ENCODE results near the gene TMEM132E. TPM values are rescaled to one million over a fixed set of nuclear protein-coding genes. Genes with fewer than 3 reads are reported as not detected.

Gene TMEM132E
- total RNA-seq, 1 experiment from 2014 or later: not detected

DNA sequence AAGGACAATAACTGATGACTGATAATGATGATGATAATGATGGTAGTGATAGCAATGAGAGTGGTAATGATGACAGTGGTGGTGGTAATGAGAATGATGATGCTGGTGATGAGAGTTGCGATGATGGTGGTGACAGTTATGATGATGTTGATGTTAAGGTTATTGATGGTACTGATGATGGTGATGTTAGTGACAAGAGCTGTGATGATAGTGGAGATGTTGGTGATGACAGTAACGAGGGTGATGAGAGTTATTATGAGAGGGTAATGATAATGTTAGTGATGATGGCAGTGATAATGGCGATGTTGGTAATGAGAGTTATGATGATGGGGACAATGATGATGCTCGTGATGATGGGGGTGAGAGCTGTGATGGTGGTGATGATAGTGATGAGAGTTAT lies 13.2 kb upstream of the TMEM132E start:
- H3K27me3 ChIP-seq: peaks cover 8% of the 10 kb centered on the region; the same call in 1 of the 2 replicates

DNA sequence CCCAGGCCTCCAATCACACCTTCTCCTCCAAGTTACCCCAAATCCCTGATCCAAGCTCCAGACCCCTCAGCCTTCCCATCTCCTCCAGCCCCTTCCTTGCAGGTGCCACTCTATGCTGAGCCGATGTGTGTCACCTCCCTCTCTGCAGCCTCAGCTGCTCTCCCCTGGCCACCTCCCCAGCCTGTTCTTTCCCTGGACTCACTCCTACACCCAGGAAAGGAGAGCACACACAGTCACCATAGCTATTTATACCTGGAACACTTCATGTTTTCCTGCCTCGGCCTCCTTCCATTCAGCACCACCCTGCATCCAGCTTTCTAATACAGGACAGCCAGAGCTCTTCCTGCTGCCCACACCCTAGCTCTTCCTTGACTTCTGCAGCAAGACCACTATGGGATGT lies 12.5 kb upstream of the TMEM132E start:
- no peak for DNase-seq
- Histone ChIP-seq H3K27me3 (peaks cover 2% of the 10 kb centered on the region; the same call in 1 of the 2 replicates), H3K9me3 (no peaks in the 10 kb centered on the region), H3K36me3 (no peaks in the 10 kb centered on the region), H3K4me3 (no peak overlapping the region)

More for the DNA sequence above, 13.2 kb upstream of the TMEM132E start:
- Histone ChIP-seq H3K9me3 (no peaks in the 10 kb centered on the region), H3K36me3 (no peaks in the 10 kb centered on the region), H3K4me3 (no peak overlapping the region)
- no peak for DNase-seq

DNA sequence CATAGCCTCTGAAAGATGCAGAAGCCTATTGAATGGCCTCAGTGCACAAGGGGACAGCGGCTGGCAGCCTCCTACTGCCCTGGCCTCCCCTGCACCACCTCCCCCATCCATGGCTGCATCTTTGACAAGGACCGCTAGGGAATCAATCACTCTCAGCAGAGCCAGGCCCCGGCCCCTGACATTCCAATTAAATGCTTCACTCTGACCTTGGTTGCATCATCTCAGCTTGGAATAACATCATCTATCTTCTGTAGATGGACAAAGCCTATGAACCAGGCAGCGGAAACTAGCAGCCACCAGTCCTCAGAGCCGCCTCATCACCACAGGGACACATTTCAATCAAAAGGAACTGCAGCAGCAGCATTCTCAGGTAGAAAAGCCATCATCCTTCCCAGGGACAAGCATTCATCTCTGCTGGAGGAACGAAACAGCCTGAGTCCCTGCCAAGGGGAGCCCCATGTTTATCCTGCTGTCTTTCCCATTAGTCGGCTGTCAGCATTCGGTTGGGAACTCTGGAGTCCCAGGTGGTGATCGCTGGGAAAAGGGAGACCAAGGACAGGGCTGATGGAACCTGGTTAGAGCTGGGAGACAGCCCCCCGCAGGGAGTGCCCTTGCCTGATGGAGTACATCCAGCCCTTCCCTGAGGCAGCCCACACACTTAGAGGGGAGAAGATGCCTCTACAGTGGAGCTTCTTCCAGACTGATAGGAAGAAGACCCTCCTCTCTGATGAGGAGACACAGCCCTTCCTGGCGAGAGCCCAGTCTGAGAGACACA lies 11.5 kb upstream of the TMEM132E start:
- DNase-seq: no peak
- no peaks in the 10 kb centered on the region for H3K9me3 ChIP-seq
- H3K36me3 ChIP-seq: no peaks in the 10 kb centered on the region
- no peaks in the 10 kb centered on the region for H3K27me3 ChIP-seq
- H3K4me3 ChIP-seq: no peak overlapping the region

DNA sequence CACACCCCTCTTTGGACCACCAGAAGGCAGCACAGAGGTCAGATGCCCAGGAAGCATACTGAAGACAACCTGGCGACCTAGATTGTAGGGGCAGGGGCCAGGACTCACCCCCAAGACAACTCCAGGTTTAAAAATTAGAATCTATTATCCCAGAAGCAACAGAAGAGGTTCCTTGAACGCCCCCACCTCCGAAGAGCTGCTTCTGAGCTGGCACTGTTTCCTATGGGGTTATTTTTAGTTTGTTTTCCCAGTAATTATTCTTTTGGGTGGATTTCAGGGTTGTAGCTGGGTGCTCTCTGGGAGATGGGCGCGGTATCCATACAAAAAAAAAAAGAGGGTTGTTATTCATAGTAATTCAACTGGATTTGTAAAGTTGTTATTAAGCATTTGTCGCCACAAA lies 10.4 kb upstream of the TMEM132E start:
- H3K4me3 ChIP-seq: no peak overlapping the region
- no peaks in the 10 kb centered on the region for H3K9me3 ChIP-seq
- H3K36me3 ChIP-seq: no peaks in the 10 kb centered on the region
- no peaks in the 10 kb centered on the region for H3K27me3 ChIP-seq
- DNase-seq: no peak

DNA sequence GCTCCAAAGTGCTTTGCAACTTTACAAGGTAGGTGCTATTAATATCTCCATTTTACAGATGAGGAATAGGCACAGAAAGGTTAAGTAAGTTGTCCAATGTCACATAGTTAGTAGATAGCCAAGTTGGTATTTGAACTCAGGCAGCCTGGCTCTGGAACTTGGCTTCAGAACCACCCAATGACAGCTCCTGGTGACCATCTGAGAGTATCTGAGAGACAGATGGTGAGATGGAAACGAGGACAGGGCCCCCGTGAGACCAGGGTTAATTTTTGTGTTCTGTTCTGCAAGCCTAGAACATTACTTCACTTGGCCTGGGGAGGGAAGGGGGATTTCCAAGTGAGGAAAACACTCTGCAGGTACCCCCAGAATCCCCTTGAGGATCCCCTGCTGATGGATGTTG lies 9.8 kb upstream of the TMEM132E start:
- Histone ChIP-seq H3K9me3 (no peaks in the 10 kb centered on the region), H3K27me3 (no peaks in the 10 kb centered on the region), H3K36me3 (no peaks in the 10 kb centered on the region), H3K4me3 (no peak overlapping the region)
- no peak for DNase-seq

DNA sequence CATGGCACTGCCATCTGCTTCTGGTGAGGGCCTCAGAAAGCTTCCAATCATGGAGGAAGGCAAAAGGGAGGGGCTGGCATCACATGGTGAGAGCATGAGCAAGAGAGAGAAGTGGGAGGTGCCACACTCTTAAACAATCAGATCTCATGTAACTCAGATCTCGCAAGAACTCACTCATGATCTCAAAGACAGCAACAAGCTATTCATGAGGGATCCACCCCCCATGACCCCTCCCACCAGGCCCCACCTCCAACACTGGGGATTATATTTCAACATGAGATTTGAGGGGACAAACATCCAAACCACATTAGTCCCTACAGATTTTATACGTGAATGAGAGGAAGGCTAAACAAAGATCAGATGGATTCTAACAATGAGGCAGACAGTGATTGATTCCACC lies 8.9 kb upstream of the TMEM132E start:
- Histone ChIP-seq H3K4me3 (no peak overlapping the region), H3K27me3 (no peaks in the 10 kb centered on the region), H3K9me3 (no peaks in the 10 kb centered on the region; the same call in 1 of the 2 replicates), H3K36me3 (no peaks in the 10 kb centered on the region)
- no peak for DNase-seq

DNA sequence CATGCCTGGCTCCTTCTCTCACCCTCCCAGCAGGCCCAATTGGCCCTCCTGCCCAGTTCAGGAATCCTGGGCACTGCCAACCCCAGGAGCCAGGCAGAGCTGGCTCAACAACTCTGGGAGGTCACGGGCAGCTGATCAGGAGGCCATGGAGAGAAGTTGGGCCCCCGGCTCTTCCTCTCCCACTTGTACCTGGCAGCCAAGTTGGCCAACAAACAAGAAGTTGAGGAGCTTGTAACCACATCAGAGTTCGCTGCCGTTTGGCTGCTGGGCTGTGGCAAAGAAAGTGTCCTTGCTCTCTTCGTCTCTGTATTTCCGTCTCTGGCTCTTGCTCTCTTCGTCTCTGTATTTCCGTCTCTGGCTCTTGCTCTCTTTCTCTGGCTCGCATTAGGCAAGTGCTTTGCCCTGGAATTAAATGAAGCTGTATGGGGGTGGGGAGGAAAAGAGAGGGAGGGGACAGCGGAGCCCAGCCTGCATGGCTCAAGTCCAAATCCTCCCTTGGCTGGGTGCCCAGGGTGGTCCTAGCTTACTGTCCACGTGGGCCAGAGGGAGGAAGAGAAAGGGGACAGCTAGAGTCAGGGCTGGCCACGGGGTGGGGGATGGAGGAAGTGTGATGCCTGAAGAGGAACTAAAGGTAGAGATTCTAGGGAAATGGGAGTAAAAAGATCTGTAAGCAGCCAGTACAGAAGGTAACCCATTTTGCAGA lies 7.8 kb upstream of the TMEM132E start:
- H3K9me3 ChIP-seq: no peaks in the 10 kb centered on the region; the same call in 1 of the 2 replicates
- DNase-seq: no peak
- H3K36me3 ChIP-seq: no peaks in the 10 kb centered on the region
- no peak overlapping the region for H3K4me3 ChIP-seq
- H3K27me3 ChIP-seq: peaks cover 4% of the 10 kb centered on the region; the same call in 1 of the 2 replicates

DNA sequence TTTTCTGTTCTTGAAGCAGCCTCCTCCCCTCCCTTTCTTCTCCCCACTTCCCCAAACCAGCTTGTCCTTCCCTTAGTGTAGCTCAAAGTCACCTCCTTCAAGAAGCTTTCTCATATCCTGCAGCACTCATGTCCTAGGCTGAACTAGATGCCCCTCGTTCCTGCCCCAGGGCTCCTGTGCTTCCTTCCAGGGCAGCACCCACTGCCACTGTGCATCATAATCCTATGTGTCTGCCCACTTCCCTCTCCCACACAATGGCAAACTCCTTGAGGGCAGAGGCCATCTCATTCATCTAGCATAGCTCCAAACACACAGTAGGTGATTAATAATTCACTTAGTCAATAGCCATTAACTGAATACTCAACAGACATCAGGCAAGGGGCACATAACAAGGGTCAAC lies 6.9 kb upstream of the TMEM132E start:
- no peak for DNase-seq
- H3K27me3 ChIP-seq: peaks cover 11% of the 10 kb centered on the region; the same call in 1 of the 2 replicates
- H3K4me3 ChIP-seq: no peak overlapping the region

DNA sequence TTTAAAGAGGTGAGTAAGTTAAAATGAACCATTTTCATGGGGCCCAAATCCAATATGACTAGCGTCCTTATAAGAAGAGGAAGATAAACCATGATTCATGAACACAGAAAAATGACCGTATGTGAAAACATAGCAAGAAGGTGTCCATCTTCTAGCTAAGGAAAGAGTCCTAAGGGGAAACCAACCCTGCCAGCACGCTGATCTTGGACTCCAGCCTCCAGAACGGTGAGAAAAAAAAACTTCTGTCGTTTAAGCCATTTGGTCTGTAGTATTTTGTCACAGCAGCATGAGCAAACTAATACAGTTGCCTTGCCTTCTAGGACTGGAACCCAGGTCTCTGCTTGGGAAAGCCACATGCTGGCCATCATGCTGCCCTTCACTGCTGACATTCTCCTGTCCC lies 4.2 kb upstream of the TMEM132E start:
- H3K9me3 ChIP-seq: no peaks in the 10 kb centered on the region; the same call in 1 of the 2 replicates
- no peak for DNase-seq
- H3K4me3 ChIP-seq: no peak overlapping the region
- no peaks in the 10 kb centered on the region for H3K36me3 ChIP-seq
- H3K27me3 ChIP-seq: peaks cover 37% of the 10 kb centered on the region

More for the DNA sequence above, 6.9 kb upstream of the TMEM132E start:
- Histone ChIP-seq H3K36me3 (no peaks in the 10 kb centered on the region), H3K9me3 (no peaks in the 10 kb centered on the region; the same call in 1 of the 2 replicates)

DNA sequence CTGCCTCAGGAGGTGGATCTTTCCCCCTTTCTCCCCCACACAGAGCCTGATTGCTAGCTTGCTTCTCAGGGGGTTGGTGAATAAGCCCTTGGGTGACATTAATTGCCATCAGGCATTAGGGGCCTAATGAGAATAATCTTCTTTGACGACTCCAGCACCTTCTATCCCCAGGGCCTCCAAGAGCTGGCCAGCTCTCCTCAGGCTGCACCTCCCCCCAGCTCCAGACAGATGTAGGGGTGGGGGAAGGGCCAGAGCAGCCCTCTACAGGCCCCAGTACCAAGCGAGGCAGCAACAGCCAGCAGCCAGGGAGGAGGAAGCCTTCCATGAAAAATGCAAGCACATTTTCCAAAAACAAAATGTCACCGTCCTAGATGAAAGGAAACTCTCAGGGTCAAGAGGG lies 1.4 kb upstream of the TMEM132E start:
- DNase-seq: no peak
- Histone ChIP-seq H3K4me3 (no peak overlapping the region), H3K36me3 (no peaks in the 10 kb centered on the region), H3K9me3 (no peaks in the 10 kb centered on the region; the same call in 1 of the 2 replicates), H3K27me3 (peaks cover 65% of the 10 kb centered on the region)

DNA sequence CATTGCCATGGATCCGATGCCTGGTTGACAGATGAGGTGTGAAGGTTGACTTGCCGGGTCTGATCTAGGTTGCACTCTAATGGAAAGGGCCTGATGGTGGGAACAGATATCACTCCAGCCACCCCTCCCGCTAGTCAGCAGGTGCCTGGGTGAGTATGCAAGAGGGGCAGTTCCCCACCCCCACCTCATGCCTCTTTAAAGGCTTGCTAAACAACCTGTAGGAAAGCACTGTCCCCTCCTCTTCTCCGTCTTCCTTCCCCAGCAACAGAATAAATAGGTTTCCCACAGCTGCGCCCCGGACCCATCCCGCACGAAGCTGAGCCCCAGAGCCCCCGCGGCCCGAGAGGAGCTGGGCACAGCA lies 746 bp upstream of the TMEM132E start:
- Histone ChIP-seq H3K9me3 (no peaks in the 10 kb centered on the region; the same call in 1 of the 2 replicates), H3K27me3 (peaks cover 70% of the 10 kb centered on the region), H3K36me3 (no peaks in the 10 kb centered on the region), H3K4me3 (no peak overlapping the region)
- DNase-seq: no peak

DNA sequence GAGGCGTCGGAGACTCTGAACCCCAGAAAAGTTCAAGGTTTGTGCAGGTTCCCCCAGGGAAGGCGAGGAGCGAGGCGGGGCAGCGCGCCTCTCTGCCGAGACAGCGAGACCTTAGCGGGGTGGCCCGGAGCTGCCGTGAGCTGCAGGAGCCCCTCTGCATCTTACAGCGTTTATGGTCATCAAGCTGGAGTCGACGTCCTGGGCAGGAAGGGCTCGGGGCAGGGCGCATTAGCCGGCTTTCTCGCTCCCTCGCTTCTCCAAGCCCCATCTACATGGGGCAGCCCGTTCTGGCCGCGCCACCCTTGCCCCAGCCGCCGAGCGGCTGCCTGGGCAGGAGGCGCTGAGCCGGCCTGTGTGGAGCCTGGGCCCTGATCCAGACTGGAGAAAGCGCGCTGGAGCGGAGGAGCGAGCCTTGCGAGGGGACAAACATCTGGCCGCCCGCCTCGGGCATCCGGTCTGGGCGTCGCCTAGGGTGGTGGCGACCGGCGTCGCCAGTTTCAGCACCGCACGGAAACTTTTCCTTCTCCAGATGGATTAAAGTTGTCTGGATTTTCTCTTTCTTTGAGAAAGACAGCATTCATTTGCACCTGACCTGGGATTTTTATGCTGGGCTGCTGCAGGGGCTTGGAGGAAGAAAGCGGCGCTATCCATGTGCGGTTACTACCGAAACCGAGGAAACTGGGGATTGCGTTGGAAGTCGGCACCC lies 750 bp downstream of the TMEM132E start:
- H3K27me3 ChIP-seq: peaks cover 84% of the 10 kb centered on the region
- DNase-seq: peak; percentile 55
- no peaks in the 10 kb centered on the region; the same call in 1 of the 2 replicates for H3K9me3 ChIP-seq
- no peaks in the 10 kb centered on the region for H3K36me3 ChIP-seq
- H3K4me3 ChIP-seq: no peak overlapping the region

DNA sequence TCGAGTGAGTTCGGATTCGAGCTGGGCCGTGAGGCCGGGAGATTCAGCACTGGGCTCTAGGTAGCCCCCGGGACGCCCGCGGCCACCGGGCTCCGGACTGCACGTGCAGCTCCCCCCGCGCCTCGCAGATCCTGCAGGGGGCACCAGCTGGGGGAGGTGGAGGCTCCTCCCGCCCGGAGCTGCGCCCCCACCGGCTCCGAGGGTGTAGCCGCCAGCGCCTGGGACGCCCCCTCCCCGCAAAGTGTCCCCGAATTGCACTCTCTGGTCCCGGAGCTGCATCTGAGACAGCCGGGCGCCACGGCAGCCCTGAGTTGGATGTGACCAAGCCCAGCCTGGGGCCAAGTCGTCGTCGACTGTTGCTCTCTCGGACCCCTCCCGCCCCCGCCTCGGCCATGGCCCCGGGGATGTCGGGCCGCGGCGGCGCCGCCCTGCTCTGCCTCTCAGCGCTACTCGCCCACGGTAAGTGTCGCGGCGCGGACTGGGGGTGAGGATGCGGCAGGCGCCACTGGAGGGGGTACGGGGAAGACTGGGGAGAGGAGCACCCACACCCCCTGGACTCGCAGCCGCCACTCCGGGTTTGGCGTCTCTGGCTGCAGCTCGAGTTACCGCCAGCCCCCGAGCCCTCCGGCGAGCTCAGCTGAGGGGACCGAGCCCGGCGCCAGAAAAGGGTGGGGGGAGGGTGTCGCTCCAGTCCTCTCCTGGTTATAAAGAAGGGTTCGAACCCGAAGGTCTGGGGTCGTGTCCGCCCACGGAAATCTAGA lies 1.5 kb downstream of the TMEM132E start:
- H3K9me3 ChIP-seq: no peaks in the 10 kb centered on the region
- no peak overlapping the region for H3K4me3 ChIP-seq
- peaks cover 86% of the 10 kb centered on the region for H3K27me3 ChIP-seq
- no peak for DNase-seq
- H3K36me3 ChIP-seq: no peaks in the 10 kb centered on the region

DNA sequence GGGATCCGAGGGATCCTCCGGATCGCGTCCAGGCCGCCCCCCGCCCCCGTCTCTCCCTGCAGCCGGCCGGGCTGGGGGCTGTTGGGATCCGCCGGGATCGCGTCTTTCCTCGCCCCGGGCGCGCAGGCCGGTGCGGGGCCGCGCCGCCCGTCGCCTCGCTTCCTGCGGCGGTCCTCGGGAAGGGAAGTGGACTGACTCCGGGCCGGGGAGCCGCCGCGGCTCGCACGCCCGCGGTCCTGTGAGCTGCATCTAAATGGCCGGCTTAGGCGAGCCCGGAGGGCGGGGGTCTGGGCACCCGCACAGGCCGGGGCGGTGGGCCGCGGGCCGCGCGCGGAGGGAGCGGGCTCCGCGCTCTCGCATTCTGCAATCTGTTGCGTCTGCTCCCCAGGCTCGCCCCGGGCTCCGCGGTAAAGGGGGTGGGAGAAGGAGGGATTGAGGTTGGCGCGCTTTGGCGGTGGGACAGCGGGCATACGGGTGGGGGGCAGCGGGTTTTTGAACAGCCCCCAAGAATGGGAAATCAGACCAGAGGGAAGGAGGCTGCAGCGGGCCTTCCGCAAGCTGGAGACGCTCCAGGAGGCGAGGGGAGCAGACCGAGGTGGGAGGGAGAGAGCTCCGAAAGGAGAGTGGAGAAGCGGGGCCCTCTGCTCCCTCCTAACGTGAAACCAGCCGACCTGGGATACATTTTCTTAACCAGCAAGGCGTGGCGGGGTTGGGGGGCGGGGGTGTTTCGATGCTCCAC lies 2.2 kb downstream of the TMEM132E start:
- H3K9me3 ChIP-seq: no peaks in the 10 kb centered on the region
- peaks cover 85% of the 10 kb centered on the region for H3K27me3 ChIP-seq
- no peak for DNase-seq
- H3K36me3 ChIP-seq: no peaks in the 10 kb centered on the region
- no peak overlapping the region for H3K4me3 ChIP-seq

DNA sequence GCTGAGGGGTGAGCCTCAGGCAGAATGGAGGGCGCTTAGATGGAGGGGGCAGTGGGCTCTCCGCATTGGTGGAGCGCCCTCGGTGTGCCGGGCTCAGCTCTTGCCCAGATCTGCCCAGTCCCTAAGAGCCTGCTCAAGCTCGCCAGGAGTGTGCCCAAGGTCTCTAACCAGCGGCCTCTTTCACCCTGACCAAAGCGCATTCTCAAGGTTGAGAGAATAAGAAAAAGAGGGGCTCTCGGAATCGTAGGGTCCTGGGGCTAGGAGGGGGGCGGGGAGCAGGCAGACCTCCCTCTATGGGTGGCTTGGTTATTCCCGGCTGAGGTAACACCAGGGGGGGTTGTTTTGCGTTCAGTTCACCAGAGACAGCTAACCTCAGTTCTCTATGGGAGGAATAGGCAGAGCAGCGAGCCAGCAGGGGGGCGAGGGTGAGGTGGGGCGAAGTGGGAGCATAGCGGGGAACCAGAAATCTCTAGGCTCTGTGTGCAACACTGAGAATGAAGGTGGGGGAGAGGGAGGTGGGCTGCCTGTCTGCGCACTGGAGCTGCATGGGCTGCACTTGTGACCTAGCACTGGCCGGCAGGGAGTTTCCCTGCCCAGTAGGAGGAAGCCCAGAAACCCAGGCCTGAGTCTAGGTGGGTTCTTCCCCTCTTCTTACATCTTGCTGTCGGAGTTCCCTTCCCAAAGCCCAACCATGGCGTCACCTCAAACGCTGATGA lies 3.0 kb downstream of the TMEM132E start:
- Histone ChIP-seq H3K4me3 (no peak overlapping the region), H3K36me3 (no peaks in the 10 kb centered on the region), H3K9me3 (no peaks in the 10 kb centered on the region), H3K27me3 (peaks cover 79% of the 10 kb centered on the region)
- no peak for DNase-seq
